ENCODE results near the gene CLDN6.

Gene CLDN6

GRCh38 chr16:3062553-3062952 lies 44.6 kb upstream of the CLDN6 start:
- no peak for DNase-seq
- H3K4me3 Mint-ChIP-seq: no peak overlapping the region
- H3K9me3 Mint-ChIP-seq: no peaks in the 10 kb centered on the region
- H3K36me3 Mint-ChIP-seq (ENCODE audit: low read depth): no peaks in the 10 kb centered on the region
- H3K4me1 Mint-ChIP-seq: peaks cover 25% of the 10 kb centered on the region
- H3K27me3 Mint-ChIP-seq (ENCODE audit: low read depth, poor library complexity): peaks cover 24% of the 10 kb centered on the region
- no peak for TF ChIP-seq CTCF (IDR thresholded peaks at IDR 0.05)
- no peak overlapping the region for H3K27ac Mint-ChIP-seq

GRCh38 chr16:3060339-3061127 lies 42.5 kb upstream of the CLDN6 start:
- no peak for DNase-seq
- peaks cover 40% of the 10 kb centered on the region for H3K27me3 Mint-ChIP-seq (ENCODE audit: low read depth, poor library complexity)
- H3K9me3 Mint-ChIP-seq: no peaks in the 10 kb centered on the region
- H3K4me1 Mint-ChIP-seq: peaks cover 30% of the 10 kb centered on the region
- no peaks in the 10 kb centered on the region for H3K36me3 Mint-ChIP-seq (ENCODE audit: low read depth)
- no peak for TF ChIP-seq CTCF (IDR thresholded peaks at IDR 0.05)
- H3K27ac Mint-ChIP-seq: no peak overlapping the region
- peak overlapping the region; percentile 72 for H3K4me3 Mint-ChIP-seq

GRCh38 chr16:3059723-3060242 lies 41.8 kb upstream of the CLDN6 start:
- Mint-ChIP-seq H3K4me3 (peak overlapping the region; percentile 72), H3K27me3 (ENCODE audit: low read depth, poor library complexity) (peaks cover 48% of the 10 kb centered on the region), H3K9me3 (no peaks in the 10 kb centered on the region), H3K27ac (no peak overlapping the region), H3K4me1 (peaks cover 34% of the 10 kb centered on the region), H3K36me3 (ENCODE audit: low read depth) (no peaks in the 10 kb centered on the region)
- no peak for TF ChIP-seq CTCF (IDR thresholded peaks at IDR 0.05)
- DNase-seq: no peak

GRCh38 chr16:3059041-3059722 lies 41.2 kb upstream of the CLDN6 start:
- peaks cover 36% of the 10 kb centered on the region for H3K4me1 Mint-ChIP-seq
- H3K4me3 Mint-ChIP-seq: peak overlapping the region; percentile 87
- peak; percentile 95 for DNase-seq
- H3K27me3 Mint-ChIP-seq (ENCODE audit: low read depth, poor library complexity): peaks cover 51% of the 10 kb centered on the region
- peak; percentile 80 for TF ChIP-seq CTCF (IDR thresholded peaks at IDR 0.05)
- H3K27ac Mint-ChIP-seq: no peak overlapping the region
- no peaks in the 10 kb centered on the region for H3K36me3 Mint-ChIP-seq (ENCODE audit: low read depth)
- no peaks in the 10 kb centered on the region for H3K9me3 Mint-ChIP-seq

- H3K27ac Mint-ChIP-seq: no peak overlapping the region
- H3K36me3 Mint-ChIP-seq (ENCODE audit: low read depth): no peaks in the 10 kb centered on the region
Measured at GRCh38 chr16:3058139-3059030, 40.4 kb upstream of the CLDN6 start.

More at GRCh38 chr16:3058139-3059030, 40.4 kb upstream of the CLDN6 start:
- Mint-ChIP-seq H3K27me3 (ENCODE audit: low read depth, poor library complexity) (peaks cover 54% of the 10 kb centered on the region), H3K9me3 (no peaks in the 10 kb centered on the region), H3K4me1 (peaks cover 36% of the 10 kb centered on the region), H3K4me3 (peak overlapping the region; percentile 87)
- no peak for TF ChIP-seq CTCF (IDR thresholded peaks at IDR 0.05)
- DNase-seq: peak; percentile 58
